22Rv1 (cell line): ENCODE results near the gene PIP5K1B.

ENCODE experiments used
- CTCF ChIP-seq: fragments of 450-650 bp; IDR thresholded peaks from 2 replicates; pipeline ENCODE4 v1.5.1; 2017; ENCODE audit warnings: mild to moderate bottlenecking
- ZFX ChIP-seq: fragments of 450-650 bp; IDR thresholded peaks from 2 replicates; pipeline ENCODE4 v1.6.1; 2017; ENCODE audit warnings: antibody characterized with exemption, borderline replicate concordance

GRCh38 chr9:68704814-68705530 is at the start of gene PIP5K1B:
- TF ChIP-seq CTCF (no peak), ZFX (no peak)
